Heart right ventricle (tissue), 16 donors: ENCODE measurements around the gene STMN1. TPM values are rescaled to one million over a fixed set of nuclear protein-coding genes. Genes with fewer than 3 reads are reported as not detected.

ENCODE experiments used
- ATAC-seq, 8 donors: fragments of 200-7000 bp; cut with Tn5 transposase; one replicate each; pipeline ENCODE4 v1.9.1; 2020; ENCODE audit warnings: mild to moderate bottlenecking in 8 of 8, moderate library complexity in 8 of 8, moderate number of reproducible peaks in 1 of 8
- DNase-seq, 2 donors: peaks; one replicate each; pipeline ENCODE4 v3.0.0-alpha.2; 2020
- H3K27ac ChIP-seq, 10 donors: fragments of 200-600 bp; sonication (generic) in 2 of 10; one replicate each; pipeline versions ENCODE4 v1.5.0 to v1.8.0; 2020 to 2022; ENCODE audit warnings: mild to moderate bottlenecking in 3 of 10
- H3K27me3 ChIP-seq, 7 donors: fragments of 200-600 bp; one replicate each; pipeline ENCODE4 v1.8.0; 2021 to 2022; ENCODE audit warnings: mild to moderate bottlenecking in 2 of 7
- H3K36me3 ChIP-seq, 9 donors: fragments of 200-600 bp; sonication (generic) in 1 of 9; one replicate each; pipeline versions ENCODE4 v1.5.0 to v1.8.0; 2020 to 2022; ENCODE audit warnings: mild to moderate bottlenecking in 2 of 9
- H3K4me1 ChIP-seq, 9 donors: fragments of 200-600 bp; sonication (generic) in 1 of 9; one replicate each; pipeline versions ENCODE4 v1.5.0 to v1.8.0; 2020 to 2022; ENCODE audit warnings: mild to moderate bottlenecking in 4 of 9
- H3K4me3 ChIP-seq, 10 donors: fragments of 200-600 bp; sonication (generic) in 2 of 10; one replicate each; pipeline versions ENCODE4 v1.5.0 to v1.8.0; 2020 to 2022; ENCODE audit warnings: mild to moderate bottlenecking in 7 of 10, moderate library complexity in 2 of 10
- H3K9me3 ChIP-seq, 11 donors: fragments of 200-600 bp in 10 of 11; sonication (generic) in 2 of 11; one replicate each; pipeline versions ENCODE4 v1.5.0 to v1.8.0; 2013 to 2022; ENCODE audit warnings: mild to moderate bottlenecking in 2 of 11, control low read depth in 1 of 11, moderate library complexity in 1 of 11
- WGBS, 2 donors: extraction: QIAGEN DNeasy Blood & Tissue Kit; methylation state at CpG; one replicate each; pipeline ENCODE4 v1.1.7; 2013; ENCODE audit warnings: inconsistent platforms in 1 of 2; 5-methylcytosine and 5-hydroxymethylcytosine counted together
- intact Hi-C, 10 donors: fragments of 100-400 bp; cut with DNase I; formaldehyde crosslinking; loops; one replicate each; pipeline versions ENCODE4 v1.11.1 to v1.14.2; 2022
- polyA plus RNA-seq, 2 donors: library from polyadenylated mRNA; stranded (reverse); fragments of 200-250 nt; gene quantifications; one replicate each; pipeline ENCODE4 v1.2.3, GENCODE V29; 2013
- total RNA-seq, 10 donors: library from RNA; stranded (reverse); fragmentation: NEBNext Ultra II Directional in 3 of 10; extraction: Animal tissue kit (Norgen Biotek cat#: 25700) in 3 of 10; gene quantifications; one replicate each; pipeline versions ENCODE4 v1.2.1 to v1.2.4, GENCODE V29; 2021 to 2023
- TF ChIP-seq, protein P1 (sequence below), 9 donors: fragments of 200-600 bp; sonication (generic) in 2 of 9; IDR thresholded peaks; one replicate each; pipeline versions ENCODE4 v1.5.0 to v1.8.0; 2021 to 2022; ENCODE audit warnings: antibody characterized with exemption in 9 of 9, mild to moderate bottlenecking in 5 of 9, moderate library complexity in 1 of 9
- donor health status: Arrhythmogenic right ventricular cardiomyopathy.
- donor health status: ischemic (EF 13 %, LVEDD 7.1; RV severe dilation, severe dysfunction).
- donor health status: healthy with polysubstance abuse.
- donor health status: DM: no; HTN: yes; CAD: no.
- donor health status: DM: no; HTN: no; CAD: no.
- donor health status: ischemic (EF 25% LVEDD 6.9; RV normal size, moderate dysfunction).
- donor health status: ischemic (EF 25% LVEDD 5.7; RV mildly dilated, moderate dysfunction).
- donor health status: healthy.
- donor health status: DM: yes; HTN: yes; CAD: no.
- donor health status: Ischemic cardiomyopathy.
- donor health status: ischemic (EF 35%, LVEDD 5.7; RV mildly dilated, moderate dysfunction).
- donor health status: nonischemic (EF 11% LVEDD 7.7; RV severe dilation, severe dysfunction).
- donor health status: DM: yes; HTN: yes; CAD: no.
- donor health status: PGD.
- donor health status: ischemic (EF 29% LVEDD 5.4; RV normal size, mild dysfunction).
- donor health status: nonischemic (EF 23%, LVEDD 6.1; RV moderate dilation, normal function).

Gene STMN1
- total and polyA plus RNA-seq, 12 donors = 16.0 to 85.7 (median 48.7) TPM

DNA sequence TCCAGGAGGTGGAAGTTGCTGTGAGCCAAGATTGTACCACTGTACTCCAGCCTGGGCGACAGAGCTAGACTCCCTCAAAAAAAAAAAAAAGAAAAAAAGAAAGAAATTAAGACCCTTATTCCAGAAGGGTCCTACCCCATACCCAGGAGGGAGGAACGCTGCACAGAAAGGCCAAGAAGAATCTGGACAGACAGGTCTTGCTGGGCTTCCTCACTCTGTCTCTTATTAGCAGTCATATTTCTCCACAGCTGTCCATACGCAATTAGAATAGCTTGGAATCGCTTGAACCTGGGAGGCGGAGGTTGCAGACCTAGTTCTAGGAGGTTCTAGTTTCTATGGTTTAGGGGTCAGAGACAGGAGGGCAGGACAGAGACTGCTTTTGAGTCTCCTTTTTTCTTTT is 27.5 kb downstream of the STMN1 start:
- ATAC-seq = no peak
- WGBS, 2 donors = 93 to 94% methylated on average over 5 of the region's 5 CpGs
- intact Hi-C loops = no loop called here
- TF ChIP-seq, protein P1, sequence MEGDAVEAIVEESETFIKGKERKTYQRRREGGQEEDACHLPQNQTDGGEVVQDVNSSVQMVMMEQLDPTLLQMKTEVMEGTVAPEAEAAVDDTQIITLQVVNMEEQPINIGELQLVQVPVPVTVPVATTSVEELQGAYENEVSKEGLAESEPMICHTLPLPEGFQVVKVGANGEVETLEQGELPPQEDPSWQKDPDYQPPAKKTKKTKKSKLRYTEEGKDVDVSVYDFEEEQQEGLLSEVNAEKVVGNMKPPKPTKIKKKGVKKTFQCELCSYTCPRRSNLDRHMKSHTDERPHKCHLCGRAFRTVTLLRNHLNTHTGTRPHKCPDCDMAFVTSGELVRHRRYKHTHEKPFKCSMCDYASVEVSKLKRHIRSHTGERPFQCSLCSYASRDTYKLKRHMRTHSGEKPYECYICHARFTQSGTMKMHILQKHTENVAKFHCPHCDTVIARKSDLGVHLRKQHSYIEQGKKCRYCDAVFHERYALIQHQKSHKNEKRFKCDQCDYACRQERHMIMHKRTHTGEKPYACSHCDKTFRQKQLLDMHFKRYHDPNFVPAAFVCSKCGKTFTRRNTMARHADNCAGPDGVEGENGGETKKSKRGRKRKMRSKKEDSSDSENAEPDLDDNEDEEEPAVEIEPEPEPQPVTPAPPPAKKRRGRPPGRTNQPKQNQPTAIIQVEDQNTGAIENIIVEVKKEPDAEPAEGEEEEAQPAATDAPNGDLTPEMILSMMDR (IDR thresholded peaks at IDR 0.05) = no peak
- Histone ChIP-seq H3K36me3 (no peaks in the 10 kb centered on the region), H3K27me3 (no peaks in the 10 kb centered on the region), H3K27ac (no peak overlapping the region), H3K4me1 (peaks cover 2 to 21% (median 11%) of the 10 kb centered on the region in 9 donors), H3K4me3 (no peak overlapping the region), H3K9me3 (no peaks in the 10 kb centered on the region)
- no peak for DNase-seq

DNA sequence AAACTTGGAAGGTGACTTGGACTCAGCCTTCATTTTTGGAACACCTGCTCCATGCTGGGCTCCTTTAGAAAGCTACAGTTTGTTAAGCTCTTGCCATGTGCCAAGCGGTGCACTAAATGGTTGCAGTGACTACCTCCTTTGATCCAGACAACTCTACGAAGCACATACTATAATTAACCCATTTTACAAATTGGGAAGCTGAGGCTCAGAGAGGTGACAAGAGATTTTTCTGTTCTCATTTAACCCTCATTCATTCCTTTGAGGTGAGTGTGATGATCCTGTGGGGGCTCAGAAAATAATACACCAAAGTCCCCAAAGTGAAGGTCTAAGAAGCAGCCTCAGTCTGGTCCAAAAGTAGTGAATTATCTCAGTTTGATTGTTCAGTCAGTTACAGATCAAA is 29.1 kb downstream of the STMN1 start:
- 93% methylated on average over 2 of the region's 2 CpGs for WGBS, 2 donors
- no peak overlapping the region for H3K4me3 ChIP-seq
- H3K36me3 ChIP-seq = no peaks in the 10 kb centered on the region
- no peaks in the 10 kb centered on the region for H3K9me3 ChIP-seq
- no peak for ATAC-seq
- TF ChIP-seq, protein P1 (IDR thresholded peaks at IDR 0.05) = no peak
- H3K27ac ChIP-seq = no peak overlapping the region
- no peaks in the 10 kb centered on the region for H3K27me3 ChIP-seq
- intact Hi-C loops = no loop called here
- H3K4me1 ChIP-seq = peaks cover 2 to 36% (median 14%) of the 10 kb centered on the region in 9 donors
- no peak for DNase-seq

DNA sequence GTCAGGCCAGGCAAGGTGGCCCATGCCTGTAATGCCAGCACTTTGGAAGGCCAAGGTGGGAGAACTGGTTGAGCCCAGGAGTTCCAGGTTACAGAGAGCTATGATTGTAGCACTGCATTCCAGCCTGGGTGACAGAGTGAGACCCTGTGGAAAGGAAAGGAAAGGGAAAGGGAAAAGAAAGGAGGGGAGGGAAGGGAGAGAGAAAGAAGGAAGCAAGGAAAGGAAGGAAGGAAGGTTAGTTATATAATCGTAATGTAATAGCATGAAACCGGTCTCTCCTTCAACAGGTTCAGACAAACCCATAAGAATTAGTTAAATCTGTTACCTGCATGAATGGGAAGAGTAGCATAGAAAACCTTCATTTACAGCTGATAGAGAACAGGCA is 29.5 kb downstream of the STMN1 start:
- DNase-seq = no peak
- intact Hi-C loops = no loop called here
- Histone ChIP-seq H3K36me3 (no peaks in the 10 kb centered on the region), H3K4me1 (peaks cover 2 to 41% (median 16%) of the 10 kb centered on the region in 9 donors), H3K27me3 (no peaks in the 10 kb centered on the region), H3K27ac (no peak overlapping the region), H3K4me3 (no peak overlapping the region), H3K9me3 (no peaks in the 10 kb centered on the region)
- ATAC-seq = no peak
- TF ChIP-seq, protein P1 (IDR thresholded peaks at IDR 0.05) = no peak
- 74 to 77% methylated on average over 2 of the region's 2 CpGs for WGBS, 2 donors

DNA sequence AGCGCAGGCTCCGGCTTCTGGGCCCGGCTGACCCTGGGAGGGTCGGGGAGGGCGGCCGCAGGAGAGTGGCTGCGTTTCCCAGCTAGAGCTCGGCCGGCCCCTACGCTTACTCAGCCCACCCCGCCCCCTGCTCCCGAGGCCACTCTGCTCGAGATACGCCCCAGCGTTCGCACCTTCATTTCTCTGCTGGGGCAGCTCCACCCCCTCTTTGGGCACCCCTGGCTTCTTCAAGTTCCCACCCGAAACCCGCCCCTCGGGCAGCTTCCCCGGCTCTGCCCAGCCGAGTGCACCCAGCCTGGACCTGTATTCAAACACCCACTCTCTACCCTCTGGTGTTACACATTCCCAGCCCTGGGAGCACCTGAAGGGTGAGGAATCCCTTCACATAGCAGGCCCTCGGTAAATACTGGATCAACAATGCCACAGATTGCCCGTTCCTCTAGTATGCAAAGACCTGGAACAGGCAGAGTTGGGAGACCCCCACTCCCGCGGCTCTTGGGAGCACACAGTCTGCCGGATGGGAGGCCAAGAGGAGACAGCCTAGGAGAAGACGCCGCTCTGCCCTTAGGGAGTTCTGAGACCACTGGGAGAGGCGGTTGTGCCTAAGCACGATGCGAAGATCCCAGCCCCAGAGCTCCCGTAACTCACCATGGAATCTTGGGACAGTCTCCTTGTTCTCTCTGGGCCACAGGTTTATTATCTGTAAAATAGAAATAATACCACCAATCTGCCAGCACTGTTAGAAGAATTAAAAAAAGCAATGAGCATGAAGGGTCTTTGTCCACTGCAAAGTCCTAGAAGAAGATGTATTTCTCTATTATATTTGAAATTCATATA is 30.1 kb downstream of the STMN1 start:
- DNase-seq = no peak
- Histone ChIP-seq H3K9me3 (no peaks in the 10 kb centered on the region), H3K4me3 (peak overlapping the region; percentile 29 to 76 (median 66)), H3K27ac (peak overlapping the region in 9 of 10 donors; percentile 38 to 82 (median 76)), H3K36me3 (no peaks in the 10 kb centered on the region), H3K4me1 (peaks cover 2 to 47% (median 22%) of the 10 kb centered on the region in 9 donors), H3K27me3 (no peaks in the 10 kb centered on the region)
- 29 to 31% methylated on average over 28 to 32 of the region's 32 CpGs for whole genome bisulfite sequencing, 2 donors
- TF ChIP-seq, protein P1 (IDR thresholded peaks at IDR 0.05) = no peak
- ATAC-seq = peak in 7 of 8 donors; percentile 17 to 68 (median 52)
- intact Hi-C loops = no loop called here
